22Rv1 (cell line): ENCODE results near the gene TCF15.

ENCODE experiments used
- CTCF ChIP-seq: fragments of 450-650 bp; IDR thresholded peaks from 2 replicates; pipeline ENCODE4 v1.5.1; 2017; ENCODE audit warnings: mild to moderate bottlenecking
- ZFX ChIP-seq: fragments of 450-650 bp; IDR thresholded peaks from 2 replicates; pipeline ENCODE4 v1.6.1; 2017; ENCODE audit warnings: antibody characterized with exemption, borderline replicate concordance

DNA sequence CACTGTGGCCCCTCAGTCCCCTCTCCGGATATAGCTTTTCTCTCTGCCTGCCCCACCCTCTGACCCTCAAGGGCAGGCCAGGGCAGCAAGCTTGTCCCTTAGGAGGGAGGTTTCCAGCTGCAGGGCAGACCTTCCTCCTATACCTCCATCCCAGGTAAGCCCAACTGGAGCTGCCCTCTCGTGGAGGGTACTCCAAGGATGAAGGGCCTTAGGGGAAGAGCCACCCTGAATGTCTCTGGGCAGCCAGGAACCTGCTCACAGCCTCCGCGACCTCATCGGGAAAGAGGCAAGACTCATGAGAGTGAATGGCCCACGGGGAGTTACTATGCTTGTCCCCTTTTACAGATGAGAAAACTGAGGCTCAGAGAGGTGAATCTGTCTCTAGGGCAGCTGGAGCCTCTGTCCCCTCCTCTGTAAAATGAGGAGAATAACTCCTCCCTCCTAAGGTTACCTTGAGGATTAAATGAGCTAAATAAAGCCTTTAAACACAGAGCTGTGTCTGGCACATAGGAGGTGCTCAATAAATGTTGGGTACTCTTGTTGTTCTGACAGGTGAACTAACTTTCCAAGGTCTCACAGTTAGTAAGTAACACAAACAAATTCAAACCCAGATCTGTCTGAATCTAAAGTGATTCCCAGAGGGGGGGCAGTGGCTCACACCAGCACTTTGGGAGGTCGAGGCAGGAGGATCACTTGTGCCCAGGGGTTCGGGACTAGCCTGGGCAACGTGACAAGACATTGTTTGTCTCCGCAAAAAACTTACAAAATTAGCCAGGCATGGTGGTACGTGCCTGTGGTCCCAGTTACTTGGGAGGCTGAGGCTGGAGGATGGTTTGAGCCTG lies 30.8 kb upstream of the TCF15 start:
- TF ChIP-seq CTCF (no peak), ZFX (no peak)
